ENCODE measurements around the gene CHST11. TPM values are rescaled to one million over a fixed set of nuclear protein-coding genes. Genes with fewer than 3 reads are reported as not detected.

The CHST11 gene
- total RNA-seq, 4 donors from 2014 or later = 20.8 to 56.7 (median 26.5) TPM

- no peak for TF ChIP-seq EP300 (IDR thresholded peaks at IDR 0.05)
- no peak for TF ChIP-seq CTCF (IDR thresholded peaks at IDR 0.05)
- Histone ChIP-seq H3K4me1 (peaks cover 0 to 27% (median 13%) of the 10 kb centered on the region in 4 donors), H3K27ac (no peak overlapping the region), H3K9me3 (peaks cover 0 to 2% (median 0%) of the 10 kb centered on the region in 4 donors), H3K27me3 (no peaks in the 10 kb centered on the region), H3K36me3 (no peaks in the 10 kb centered on the region), H3K4me3 (no peak overlapping the region)
- 94 to 100% methylated on average over 2 of the region's 2 CpGs for WGBS, 2 donors
- DNase-seq (ENCODE audit: low spot score in 2 of 2) = no peak
These were observed 52.2 kb downstream of the CHST11 start for GRCh38 chr12:104508752-104509446.

DNA sequence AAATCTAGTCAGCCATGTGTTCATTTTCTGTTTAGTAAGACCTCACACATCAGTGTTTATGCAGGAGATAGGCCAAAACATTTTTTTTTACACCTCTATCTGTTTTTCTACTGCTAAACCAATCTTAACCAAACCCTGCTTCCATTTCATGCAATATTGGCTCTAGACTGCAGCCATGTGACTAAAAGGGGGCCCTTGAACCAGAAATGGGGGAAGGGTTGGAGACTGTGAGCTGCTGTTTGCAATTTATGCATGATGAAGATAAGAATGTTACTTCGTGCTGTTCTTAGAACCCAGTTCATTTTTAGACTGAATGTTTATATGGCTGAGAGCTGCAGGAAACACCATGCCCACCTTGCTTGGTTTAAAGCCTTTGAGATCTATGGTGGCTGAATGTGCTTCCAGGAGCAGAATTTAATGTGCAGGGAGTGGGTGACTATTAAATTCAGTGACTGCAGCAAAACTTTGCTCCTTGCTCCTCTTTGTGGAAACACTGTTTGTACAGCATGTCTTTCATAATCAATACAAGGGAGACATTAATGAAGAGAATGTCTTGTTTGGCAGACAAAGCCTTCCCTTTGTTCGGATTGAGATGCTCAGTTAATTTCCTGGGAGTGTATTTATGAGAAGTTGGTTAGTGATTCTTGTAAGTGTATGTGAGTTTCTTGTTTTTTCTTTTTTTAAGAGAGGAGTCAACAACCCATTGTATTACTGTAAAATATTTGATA lies 53.6 kb downstream of the CHST11 start:
- TF ChIP-seq EP300 (IDR thresholded peaks at IDR 0.05) = no peak
- no peak for TF ChIP-seq CTCF (IDR thresholded peaks at IDR 0.05)
- no peak for TF ChIP-seq POLR2A (IDR thresholded peaks at IDR 0.05)
- Histone ChIP-seq H3K36me3 (no peaks in the 10 kb centered on the region), H3K4me3 (no peak overlapping the region), H3K27ac (peak overlapping the region in 1 of 4 donors; percentile 6), H3K9me3 (peaks cover 0 to 2% (median 0%) of the 10 kb centered on the region in 4 donors), H3K4me1 (peaks cover 0 to 20% (median 13%) of the 10 kb centered on the region in 4 donors), H3K27me3 (no peaks in the 10 kb centered on the region)
- 18 to 37% methylated on average over 2 of the region's 2 CpGs for WGBS, 2 donors
- no peak for DNase-seq (ENCODE audit: low spot score in 2 of 2)

- Histone ChIP-seq H3K36me3 (no peaks in the 10 kb centered on the region), H3K4me3 (no peak overlapping the region), H3K27ac (no peak overlapping the region), H3K9me3 (peaks cover 0 to 2% (median 0%) of the 10 kb centered on the region in 4 donors), H3K4me1 (peaks cover 0 to 17% (median 12%) of the 10 kb centered on the region in 4 donors), H3K27me3 (no peaks in the 10 kb centered on the region)
- no peak for TF ChIP-seq EP300 (IDR thresholded peaks at IDR 0.05)
- TF ChIP-seq CTCF (IDR thresholded peaks at IDR 0.05) = no peak
- TF ChIP-seq POLR2A (IDR thresholded peaks at IDR 0.05) = no peak
- WGBS, 2 donors = 60 to 76% methylated on average over 2 of the region's 2 CpGs
- DNase-seq (ENCODE audit: low spot score in 2 of 2) = no peak
These were observed 54.2 kb downstream of the CHST11 start for GRCh38 chr12:104510873-104511440.

DNA sequence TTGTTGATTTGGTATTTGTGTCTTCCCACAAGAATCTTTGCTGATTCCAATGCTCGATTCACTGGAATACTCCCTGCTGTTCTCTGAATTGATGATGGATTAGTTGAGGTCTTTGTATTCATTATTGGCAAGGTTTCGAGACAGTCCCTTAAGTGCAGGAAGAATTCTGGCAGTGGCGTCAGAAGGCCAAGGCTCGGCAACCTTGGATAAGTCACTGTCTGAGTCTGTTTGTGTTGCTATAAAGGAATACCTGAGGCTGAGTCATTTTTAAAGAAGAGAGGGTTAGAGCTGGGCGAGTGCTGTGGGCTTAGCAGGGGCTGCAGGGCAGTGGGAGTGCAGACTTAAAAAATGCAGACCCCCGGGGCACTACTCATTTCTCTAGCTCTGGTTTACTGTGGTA lies 56.9 kb downstream of the CHST11 start:
- Histone ChIP-seq H3K4me3 (no peak overlapping the region), H3K27ac (no peak overlapping the region), H3K4me1 (peaks cover 0 to 17% (median 12%) of the 10 kb centered on the region in 4 donors), H3K27me3 (no peaks in the 10 kb centered on the region), H3K36me3 (no peaks in the 10 kb centered on the region), H3K9me3 (no peaks in the 10 kb centered on the region)
- 86 to 88% methylated on average over 6 of the region's 6 CpGs for WGBS, 2 donors
- TF ChIP-seq EP300 (IDR thresholded peaks at IDR 0.05) (no peak), CTCF (IDR thresholded peaks at IDR 0.05) (no peak), POLR2A (IDR thresholded peaks at IDR 0.05) (no peak)
- no peak for DNase-seq (ENCODE audit: low spot score in 2 of 2)
